H1 (cell line): Measurements from ENCODE around the gene LAMA3. TPM values are rescaled to one million over a fixed set of nuclear protein-coding genes. Genes with fewer than 3 reads are reported as not detected.

ENCODE experiments used
- CTCF ChIA-PET: fragments of 300-600 bp; sonication (Branson Sonifier 250); formaldehyde crosslinking; loops from one replicate; lab custom pipeline; 2021; ENCODE audit not compliant: partially characterized antibody; lab: Charles Lee
- POLR2A ChIA-PET: fragments of 300-600 bp; sonication (Branson Sonifier 250); formaldehyde crosslinking; loops from one replicate; lab custom pipeline; 2021; ENCODE audit warnings: inconsistent platforms; ENCODE audit not compliant: partially characterized antibody; lab: Charles Lee
- DNase-seq, 2 experiments: peaks; one replicate each; pipeline versions ENCODE4 v3.0.0 to v3.0.0-alpha.2; 2010 to 2022; ENCODE audit warnings: low spot score in 2 of 2, low read depth in 1 of 2, mixed read lengths in 1 of 2
- FAIRE-seq: peaks from 2 replicates; lab custom pipeline; 2011; peaks lifted over from hg19 to GRCh38; lab: Jason Lieb, UNC
- H2AFZ ChIP-seq: 2 replicates; pipeline ENCODE4 v1.8.1; 2012; ENCODE audit warnings: low read length, inconsistent platforms
- H2AK5ac ChIP-seq: 2 replicates; pipeline ENCODE4 v1.6.1; 2013; ENCODE audit warnings: low read depth, low read length
- H2BK120ac ChIP-seq: replicated peaks from 2 replicates; pipeline ENCODE3; 2013; ENCODE audit warnings: low read depth, low read length, inconsistent platforms
- H2BK12ac ChIP-seq: 2 replicates; pipeline ENCODE4 v1.6.1; 2013; ENCODE audit warnings: low read depth, low read length
- H2BK15ac ChIP-seq: 2 replicates; pipeline ENCODE4 v1.6.1; 2013; ENCODE audit warnings: low read length
- H2BK20ac ChIP-seq: 2 replicates; pipeline ENCODE4 v1.6.1; 2013; ENCODE audit warnings: low read length
- H2BK5ac ChIP-seq: 2 replicates; pipeline ENCODE4 v1.6.1; 2013; ENCODE audit warnings: low read depth, low read length
- H3K14ac ChIP-seq: 2 replicates; pipeline ENCODE4 v1.6.1; 2013; ENCODE audit warnings: inconsistent platforms; ENCODE audit not compliant: insufficient read length
- H3K18ac ChIP-seq: 2 replicates; pipeline ENCODE4 v1.6.1; 2013; ENCODE audit warnings: low read length; ENCODE audit errors: extremely low read depth
- H3K23ac ChIP-seq: 2 replicates; pipeline ENCODE4 v1.6.1; 2013; ENCODE audit warnings: inconsistent platforms; ENCODE audit not compliant: insufficient read length
- H3K23me2 ChIP-seq: 2 replicates; pipeline ENCODE4 v1.6.1; 2013; ENCODE audit warnings: low read depth, low read length
- H3K27ac ChIP-seq: 2 replicates; pipeline ENCODE4 v1.6.1; 2011; ENCODE audit warnings: low read depth, low read length, inconsistent platforms
- H3K27me3 ChIP-seq, 4 experiments: replicated peaks in 1 of 4; 1 replicate in 1 of 4; 2 replicates in 3 of 4; pipeline versions ENCODE4 v1.6.1 to v1.8.1; 2011 to 2013; ENCODE audit warnings: low read length in 3 of 4, mild to moderate bottlenecking in 3 of 4, inconsistent platforms in 2 of 4, mixed read lengths in 2 of 4, moderate library complexity in 1 of 4; ENCODE audit not compliant: control insufficient read depth in 3 of 4, insufficient read depth in 3 of 4; ENCODE audit errors: extremely low read depth in 1 of 4
- H3K36me3 ChIP-seq, 4 experiments: 2 replicates each; pipeline versions ENCODE4 v1.6.1 to v1.8.1; 2011 to 2013; ENCODE audit warnings: mild to moderate bottlenecking in 4 of 4, low read length in 3 of 4, moderate library complexity in 2 of 4, control low read depth in 1 of 4, inconsistent platforms in 1 of 4; ENCODE audit not compliant: insufficient read depth in 4 of 4, control insufficient read depth in 2 of 4
- H3K4ac ChIP-seq: replicated peaks from 2 replicates; pipeline ENCODE3; 2013; ENCODE audit warnings: low read length, low read depth, mixed read lengths, inconsistent platforms; ENCODE audit not compliant: insufficient read length
- H3K4me1 ChIP-seq, 4 experiments: replicated peaks in 1 of 4; 1 replicate in 1 of 4; 2 replicates in 3 of 4; pipeline versions ENCODE4 v1.6.1 to v1.8.1; 2011 to 2013; ENCODE audit warnings: low read length in 3 of 4, inconsistent platforms in 2 of 4, mixed read lengths in 1 of 4; ENCODE audit not compliant: insufficient read depth in 4 of 4, control insufficient read depth in 3 of 4
- H3K4me2 ChIP-seq, 2 experiments: 2 replicates each; pipeline versions ENCODE4 v1.6.1 to v1.8.1; 2011 to 2013; ENCODE audit warnings: low read depth in 2 of 2, low read length in 2 of 2, control low read depth in 1 of 2, inconsistent platforms in 1 of 2, mild to moderate bottlenecking in 1 of 2; ENCODE audit not compliant: insufficient read depth in 1 of 2
- H3K4me3 ChIP-seq, 4 experiments: fragments of 200-600, 300-600 bp in 1 of 4; sonication (generic), shearing (Covaris generic), sonication (Bioruptor Twin) in 1 of 4; 2 replicates each; pipeline versions ENCODE4 v1.5.1 to v1.8.1; 2011 to 2016; ENCODE audit warnings: low read length in 4 of 4, low read depth in 3 of 4, control low read depth in 2 of 4, inconsistent platforms in 2 of 4, mild to moderate bottlenecking in 2 of 4, mixed read lengths in 1 of 4, moderate library complexity in 1 of 4; ENCODE audit not compliant: insufficient read depth in 2 of 4; ENCODE audit errors: extremely low read depth in 1 of 4
- H3K56ac ChIP-seq: replicated peaks from 2 replicates; pipeline ENCODE3; 2013; ENCODE audit warnings: low read depth, mild to moderate bottlenecking, mixed read lengths, low read length, inconsistent platforms; ENCODE audit not compliant: insufficient read length
- H3K79me1 ChIP-seq: 2 replicates; pipeline ENCODE4 v1.6.1; 2013; ENCODE audit warnings: low read depth, low read length, control low read depth
- H3K79me2 ChIP-seq, 2 experiments: 2 replicates each; pipeline versions ENCODE4 v1.6.1 to v1.8.1; 2012 to 2013; ENCODE audit warnings: low read length in 2 of 2, mild to moderate bottlenecking in 2 of 2, inconsistent platforms in 1 of 2; ENCODE audit not compliant: insufficient read depth in 2 of 2, control insufficient read depth in 1 of 2
- H3K9ac ChIP-seq, 4 experiments: replicated peaks in 1 of 4; 1 replicate in 1 of 4; 2 replicates in 3 of 4; pipeline versions ENCODE4 v1.6.1 to v1.8.1; 2011 to 2013; ENCODE audit warnings: low read depth in 3 of 4, low read length in 3 of 4, control low read depth in 2 of 4, mild to moderate bottlenecking in 2 of 4, moderate library complexity in 2 of 4, inconsistent platforms in 1 of 4; ENCODE audit errors: extremely low read depth in 1 of 4
- H3K9me3 ChIP-seq, 2 experiments: 2 replicates each; pipeline versions ENCODE4 v1.6.1 to v1.8.1; 2012 to 2013; ENCODE audit warnings: mild to moderate bottlenecking in 2 of 2, moderate library complexity in 2 of 2, control low read depth in 1 of 2, inconsistent platforms in 1 of 2, low read depth in 1 of 2, low read length in 1 of 2, mixed read lengths in 1 of 2; ENCODE audit not compliant: insufficient read depth in 2 of 2
- H4K20me1 ChIP-seq, 2 experiments: replicated peaks in 1 of 2; 2 replicates each; pipeline versions ENCODE3 to v1.8.1; 2011 to 2013; ENCODE audit warnings: inconsistent platforms in 2 of 2, low read length in 2 of 2, mild to moderate bottlenecking in 1 of 2; ENCODE audit not compliant: insufficient read depth in 2 of 2, control insufficient read depth in 1 of 2
- H4K5ac ChIP-seq: 2 replicates; pipeline ENCODE4 v1.6.1; 2013; ENCODE audit warnings: low read length, low read depth, mixed read lengths, inconsistent platforms; ENCODE audit not compliant: insufficient read length
- H4K8ac ChIP-seq: 2 replicates; pipeline ENCODE4 v1.8.0; 2013; ENCODE audit warnings: mild to moderate bottlenecking, moderate library complexity, low read length, inconsistent platforms; ENCODE audit not compliant: insufficient read depth; ENCODE audit errors: extremely low read depth
- H4K91ac ChIP-seq: replicated peaks from 2 replicates; pipeline ENCODE3; 2013; ENCODE audit warnings: low read length, mixed read lengths, inconsistent platforms; ENCODE audit not compliant: insufficient read length
- CTBP2 ChIP-seq: IDR thresholded peaks from 2 replicates; pipeline ENCODE4 v1.7.0; 2011; ENCODE audit warnings: borderline replicate concordance, mild to moderate bottlenecking, moderate library complexity, mixed read lengths, low read length; ENCODE audit not compliant: insufficient read depth, insufficient read length
- JUN ChIP-seq: IDR thresholded peaks from 2 replicates; pipeline ENCODE4 v1.6.1; 2011; ENCODE audit warnings: low read depth, mild to moderate bottlenecking, improper control_type of control experiment, low read length
- JUND ChIP-seq: IDR thresholded peaks from 2 replicates; pipeline ENCODE4 v1.6.1; 2011; ENCODE audit warnings: mild to moderate bottlenecking, improper control_type of control experiment, low read length
- KDM4A ChIP-seq: IDR thresholded peaks from one replicate; pipeline ENCODE4 v1.7.1; 2012; ENCODE audit warnings: low read depth, mild to moderate bottlenecking, moderate library complexity, low read length, inconsistent platforms; ENCODE audit not compliant: severe bottlenecking
- NANOG ChIP-seq: IDR thresholded peaks from 2 replicates; pipeline ENCODE4 v1.6.1; 2011; ENCODE audit warnings: low read length, low read depth, mild to moderate bottlenecking, inconsistent platforms; ENCODE audit not compliant: insufficient read depth, poor library complexity, severe bottlenecking
- SAP30 ChIP-seq: fragments of 300-600 bp; sonication (generic); IDR thresholded peaks from 2 replicates; pipeline ENCODE4 v1.7.1; 2012; ENCODE audit warnings: low read length, moderate library complexity, mild to moderate bottlenecking, inconsistent platforms; ENCODE audit not compliant: insufficient read depth, insufficient replicate concordance
- YY1 ChIP-seq: IDR thresholded peaks from 2 replicates; pipeline ENCODE4 v1.6.1; 2011; ENCODE audit warnings: low read depth, mild to moderate bottlenecking, low read length
- WGBS, 2 experiments: shearing (Covaris generic) in 1 of 2; methylation state at CpG; one replicate each; pipeline versions ENCODE4 v1.1.6 to v1.1.7; 2013 to 2015; ENCODE audit warnings: low lambda C conversion rate in 2 of 2, mixed read lengths in 2 of 2, inconsistent platforms in 1 of 2, low coverage in 1 of 2, missing lambda C conversion rate in 1 of 2; ENCODE audit not compliant: insufficient replicate concordance in 2 of 2, insufficient coverage in 1 of 2, insufficient read length in 1 of 2; ENCODE audit errors: extremely low coverage in 1 of 2, missing lambda C conversion rate in 1 of 2; 5-methylcytosine and 5-hydroxymethylcytosine counted together
- polyA plus RNA-seq, 7 experiments: library from polyadenylated mRNA; depleted of rRNA in 3 of 7; stranded (reverse) in 5 of 7; unstranded in 2 of 7; fragments of >200 nt in 5 of 7; fragments of 200-250 nt in 2 of 7; gene quantifications; 1 replicate in 5 of 7; 2 replicates in 1 of 7; 4 replicates in 1 of 7; pipeline versions ENCODE4 v1.2.1 to v1.2.3, GENCODE V29; 2011 to 2013; ENCODE audit warnings: missing spikeins in 2 of 7, mixed read lengths in 2 of 7
- total RNA-seq: library from RNA; stranded (reverse); fragmentation: NEBNext Ultra II Directional; extraction: Animal tissue kit (Norgen Biotek cat#: 25700); gene quantifications from 2 replicates; pipeline ENCODE4 v1.2.1, GENCODE V29; 2021
- TF ChIP-seq, protein P1 (sequence below): IDR thresholded peaks from 2 replicates; pipeline ENCODE4 v1.6.1; 2011; ENCODE audit warnings: low read length, improper control_type of control experiment

The LAMA3 gene
- total and polyA plus RNA-seq, 2 of the 8 experiments (the other 6 are each of a cell fraction or from before 2014, with no cell fraction given) = 0.76 to 5.0 TPM

DNA sequence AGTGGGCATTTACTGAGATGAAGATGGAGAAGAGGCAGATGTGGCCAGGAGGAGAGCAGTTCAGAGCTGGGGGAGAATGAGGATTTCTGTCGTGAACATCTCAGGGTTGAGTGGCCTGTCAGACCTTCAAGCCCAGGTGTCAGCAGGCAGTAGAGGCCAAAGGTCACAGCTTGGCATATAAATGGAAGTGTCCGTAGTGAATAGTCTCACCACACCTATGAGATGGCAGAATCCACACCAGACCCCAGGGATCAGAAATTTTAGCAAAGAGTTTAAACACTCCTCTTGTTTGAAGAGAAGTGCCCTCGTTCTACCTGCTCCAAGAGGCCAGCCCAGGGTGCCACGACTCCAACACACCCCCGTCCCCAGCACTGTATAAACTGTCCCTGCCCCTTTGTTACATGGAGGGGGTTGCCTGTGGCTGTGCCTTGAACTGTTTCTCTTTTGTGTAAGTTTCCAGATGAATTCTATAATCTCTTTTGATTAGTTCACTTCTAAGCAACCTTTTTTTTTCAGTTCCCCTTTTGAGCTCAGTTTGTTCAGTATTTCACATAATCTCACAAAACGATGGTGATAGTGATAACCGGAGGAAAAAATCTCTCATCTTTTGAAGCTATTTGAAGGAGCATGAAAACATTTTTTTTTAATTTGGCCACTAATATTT lies 256.3 kb downstream of the LAMA3 start:
- H3K18ac ChIP-seq = no peak overlapping the region
- H3K36me3 ChIP-seq = no peaks in the 10 kb centered on the region
- H4K20me1 ChIP-seq = no peaks in the 10 kb centered on the region
- H2AFZ ChIP-seq = no peak overlapping the region
- H3K4me2 ChIP-seq = no peak overlapping the region
- no peak overlapping the region for H3K27ac ChIP-seq
- no peak for DNase-seq
- WGBS, 2 experiments = 86% methylated on average over 7 of the region's 7 CpGs; no CpG with 5 or more reads in 1 of the 2 experiments
- H3K79me2 ChIP-seq = no peaks in the 10 kb centered on the region
- H2BK120ac ChIP-seq = no peak overlapping the region
- H3K4me3 ChIP-seq = no peak overlapping the region
- no peak overlapping the region for H4K5ac ChIP-seq
- ChIA-PET CTCF (no interaction called here), POLR2A (no interaction called here)
- H3K23me2 ChIP-seq = no peaks in the 10 kb centered on the region; the same call in 1 of the 2 replicates
- no peaks in the 10 kb centered on the region for H3K79me1 ChIP-seq
- H3K4me1 ChIP-seq = peaks cover 0 to 6% (median 2%) of the 10 kb centered on the region in 4 experiments; a peak in 3 of 7 replicates
- H3K56ac ChIP-seq = no peak overlapping the region
- peak overlapping the region; percentile 61; the same call in 1 of the 2 replicates for H2BK20ac ChIP-seq
- no peak overlapping the region for H4K91ac ChIP-seq
- H3K9me3 ChIP-seq = no peaks in the 10 kb centered on the region
- H2BK15ac ChIP-seq = no peak overlapping the region
- FAIRE-seq = no peak
- H2AK5ac ChIP-seq = peak overlapping the region; percentile 75; the same call in 1 of the 2 replicates
- no peak overlapping the region for H3K14ac ChIP-seq
- H2BK12ac ChIP-seq = peak overlapping the region; percentile 50; the same call in 1 of the 2 replicates
- no peak overlapping the region for H3K9ac ChIP-seq
- no peak overlapping the region for H3K23ac ChIP-seq
- H3K27me3 ChIP-seq = no peaks in the 10 kb centered on the region
- no peak overlapping the region for H3K4ac ChIP-seq
- H4K8ac ChIP-seq = no peak overlapping the region
- H2BK5ac ChIP-seq = peak overlapping the region; percentile 60; the same call in 1 of the 2 replicates
- TF ChIP-seq, protein P1, sequence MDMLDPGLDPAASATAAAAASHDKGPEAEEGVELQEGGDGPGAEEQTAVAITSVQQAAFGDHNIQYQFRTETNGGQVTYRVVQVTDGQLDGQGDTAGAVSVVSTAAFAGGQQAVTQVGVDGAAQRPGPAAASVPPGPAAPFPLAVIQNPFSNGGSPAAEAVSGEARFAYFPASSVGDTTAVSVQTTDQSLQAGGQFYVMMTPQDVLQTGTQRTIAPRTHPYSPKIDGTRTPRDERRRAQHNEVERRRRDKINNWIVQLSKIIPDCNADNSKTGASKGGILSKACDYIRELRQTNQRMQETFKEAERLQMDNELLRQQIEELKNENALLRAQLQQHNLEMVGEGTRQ = no peak
- no peak for TF ChIP-seq YY1
- no peak for TF ChIP-seq KDM4A
- no peak for TF ChIP-seq JUND
- no peak for TF ChIP-seq NANOG
- no peak for TF ChIP-seq CTBP2
- no peak for TF ChIP-seq JUN
- no peak for TF ChIP-seq SAP30
